ENCODE results near the gene SYNJ2. TPM values are rescaled to one million over a fixed set of nuclear protein-coding genes. Genes with fewer than 3 reads are reported as not detected.
A peak's percentile ranks its signal among the peaks of the same experiment; 100 is the strongest.

The SYNJ2 gene
- total and polyA plus RNA-seq, 2 donors from 2014 or later: 1.7 to 15.8 TPM

DNA sequence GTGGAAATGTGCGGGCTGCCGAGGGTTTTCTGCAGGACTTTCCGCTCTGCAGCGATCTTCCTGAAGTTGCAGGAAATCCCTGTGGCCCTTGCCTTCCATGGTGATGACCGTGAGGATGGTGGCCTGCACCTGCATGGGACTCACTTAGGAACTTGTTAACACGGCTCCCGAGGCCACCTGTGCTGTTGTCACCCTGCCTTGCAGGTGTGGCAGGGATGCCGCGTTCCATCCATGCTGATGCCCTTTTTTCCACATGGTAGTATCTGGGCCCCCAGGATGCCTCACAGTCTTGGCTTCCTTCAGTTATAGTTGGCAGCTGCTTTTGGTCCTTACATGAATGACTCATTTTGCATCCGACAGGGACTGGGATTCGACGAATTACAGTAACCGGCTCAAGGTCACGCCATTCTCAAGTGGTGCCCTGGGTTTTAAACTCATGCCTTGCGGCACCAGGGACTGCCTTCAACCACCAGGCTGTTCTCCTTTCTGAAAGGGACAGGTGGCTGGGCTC lies 37.2 kb downstream of the SYNJ2 start:
- Histone ChIP-seq H3K36me3 (ENCODE audit: control insufficient read depth in 2 of 3, insufficient read depth in 3 of 3, low read length in 3 of 3) (peaks cover 2 to 3% (median 3%) of the 10 kb centered on the region in 3 donors), H3K4me3 (ENCODE audit: low read length in 3 of 3) (no peak overlapping the region), H3K9ac (ENCODE audit: low read length in 3 of 3) (no peak overlapping the region), H3K27me3 (ENCODE audit: control insufficient read depth, insufficient read depth, low read length) (no peaks in the 10 kb centered on the region), H3K4me1 (ENCODE audit: control insufficient read depth in 2 of 3, insufficient read depth in 2 of 3, low read depth in 1 of 3, low read length in 3 of 3) (no peaks in the 10 kb centered on the region), H3K27ac (ENCODE audit: low read depth in 2 of 2, low read length in 2 of 2) (no peak overlapping the region), H3K9me3 (ENCODE audit: control insufficient read depth in 2 of 3, insufficient read depth in 1 of 3, low read length in 3 of 3) (no peaks in the 10 kb centered on the region)
- TF ChIP-seq CTCF (IDR thresholded peaks at IDR 0.05; ENCODE audit: borderline replicate concordance, extremely low read depth, insufficient read depth): no peak
- DNase-seq: peak in 1 of 5 donors; percentile 37
- intact Hi-C loops (cut with DNase I): no loop called here
- FAIRE-seq: no peak

- Histone ChIP-seq H3K4me3 (ENCODE audit: low read length in 3 of 3) (no peak overlapping the region), H3K9ac (ENCODE audit: low read length in 3 of 3) (no peak overlapping the region), H3K36me3 (ENCODE audit: control insufficient read depth in 2 of 3, insufficient read depth in 3 of 3, low read length in 3 of 3) (peaks cover 2 to 3% (median 3%) of the 10 kb centered on the region in 3 donors), H3K4me1 (ENCODE audit: control insufficient read depth in 2 of 3, insufficient read depth in 2 of 3, low read depth in 1 of 3, low read length in 3 of 3) (no peaks in the 10 kb centered on the region), H3K9me3 (ENCODE audit: control insufficient read depth in 2 of 3, insufficient read depth in 1 of 3, low read length in 3 of 3) (no peaks in the 10 kb centered on the region), H3K27ac (ENCODE audit: low read depth in 2 of 2, low read length in 2 of 2) (no peak overlapping the region), H3K27me3 (ENCODE audit: control insufficient read depth, insufficient read depth, low read length) (no peaks in the 10 kb centered on the region)
- FAIRE-seq: no peak
- peak in 2 of 5 donors; percentile 33 to 69 for DNase-seq
- intact Hi-C loops (cut with DNase I): no loop called here
- TF ChIP-seq CTCF (IDR thresholded peaks at IDR 0.05; ENCODE audit: borderline replicate concordance, extremely low read depth, insufficient read depth): no peak
These were observed 37.8 kb downstream of the SYNJ2 start for GRCh38 chr6:158019416-158019815.

- FAIRE-seq (no peak), DNase-seq (no peak)
- Histone ChIP-seq H3K27ac (ENCODE audit: low read depth in 2 of 2, low read length in 2 of 2) (no peak overlapping the region), H3K9me3 (ENCODE audit: control insufficient read depth in 2 of 3, insufficient read depth in 1 of 3, low read length in 3 of 3) (no peaks in the 10 kb centered on the region), H3K9ac (ENCODE audit: low read length in 3 of 3) (no peak overlapping the region), H3K4me3 (ENCODE audit: low read length in 3 of 3) (no peak overlapping the region), H3K36me3 (ENCODE audit: control insufficient read depth in 2 of 3, insufficient read depth in 3 of 3, low read length in 3 of 3) (peaks cover 2 to 3% (median 3%) of the 10 kb centered on the region in 3 donors), H3K27me3 (ENCODE audit: control insufficient read depth, insufficient read depth, low read length) (no peaks in the 10 kb centered on the region), H3K4me1 (ENCODE audit: control insufficient read depth in 2 of 3, insufficient read depth in 2 of 3, low read depth in 1 of 3, low read length in 3 of 3) (no peaks in the 10 kb centered on the region)
- no peak for TF ChIP-seq CTCF (IDR thresholded peaks at IDR 0.05; ENCODE audit: borderline replicate concordance, extremely low read depth, insufficient read depth)
- intact Hi-C loops (cut with DNase I): no loop called here
These were observed 38.6 kb downstream of the SYNJ2 start for GRCh38 chr6:158020272-158020711.

GRCh38 chr6:158020811-158021210 lies 39.1 kb downstream of the SYNJ2 start:
- Histone ChIP-seq H3K4me3 (ENCODE audit: low read length in 3 of 3) (no peak overlapping the region), H3K4me1 (ENCODE audit: control insufficient read depth in 2 of 3, insufficient read depth in 2 of 3, low read depth in 1 of 3, low read length in 3 of 3) (no peaks in the 10 kb centered on the region), H3K9ac (ENCODE audit: low read length in 3 of 3) (no peak overlapping the region), H3K27me3 (ENCODE audit: control insufficient read depth, insufficient read depth, low read length) (no peaks in the 10 kb centered on the region), H3K9me3 (ENCODE audit: control insufficient read depth in 2 of 3, insufficient read depth in 1 of 3, low read length in 3 of 3) (no peaks in the 10 kb centered on the region), H3K27ac (ENCODE audit: low read depth in 2 of 2, low read length in 2 of 2) (no peak overlapping the region), H3K36me3 (ENCODE audit: control insufficient read depth in 2 of 3, insufficient read depth in 3 of 3, low read length in 3 of 3) (peaks cover 2 to 3% (median 3%) of the 10 kb centered on the region in 3 donors)
- DNase-seq (no peak), FAIRE-seq (no peak)
- no peak for TF ChIP-seq CTCF (IDR thresholded peaks at IDR 0.05; ENCODE audit: borderline replicate concordance, extremely low read depth, insufficient read depth)
- intact Hi-C loops (cut with DNase I): no loop called here

All from kidney (tissue), 14 donors.